ENCODE measurements around the gene EDNRA.

EDNRA gene

GRCh38 chr4:147543034-147543433, 62.1 kb downstream of the EDNRA start:
- no peak for FAIRE-seq

GRCh38 chr4:147546349-147546748, 65.5 kb downstream of the EDNRA start:
- no peak for FAIRE-seq

- no peak for FAIRE-seq
Measured at GRCh38 chr4:147547314-147548056, 66.6 kb downstream of the EDNRA start.

- FAIRE-seq, result no peak
Measured at GRCh38 chr4:147548256-147548655, 67.4 kb downstream of the EDNRA start.

GRCh38 chr4:147550626-147551246, 69.8 kb downstream of the EDNRA start:
- no peak for FAIRE-seq

GRCh38 chr4:147560625-147561024, 79.7 kb downstream of the EDNRA start:
- FAIRE-seq, result no peak

GRCh38 chr4:147566762-147567161, 85.9 kb downstream of the EDNRA start:
- no peak for FAIRE-seq

GRCh38 chr4:147567276-147567675, 86.4 kb downstream of the EDNRA start:
- FAIRE-seq, result no peak

GRCh38 chr4:147570616-147571015, 89.7 kb downstream of the EDNRA start:
- FAIRE-seq, result no peak

GRCh38 chr4:147571036-147571770, 90.3 kb downstream of the EDNRA start:
- FAIRE-seq, result no peak

- no peak for FAIRE-seq
Measured at GRCh38 chr4:147576084-147576483, 95.2 kb downstream of the EDNRA start.

GRCh38 chr4:147578051-147578476, 97.2 kb downstream of the EDNRA start:
- no peak for FAIRE-seq

GRCh38 chr4:147578593-147578992, 97.7 kb downstream of the EDNRA start:
- no peak for FAIRE-seq

- no peak for FAIRE-seq
Measured at GRCh38 chr4:147580396-147580795, 99.5 kb downstream of the EDNRA start.

- no peak for FAIRE-seq
Measured at GRCh38 chr4:147581606-147582350, 100.9 kb downstream of the EDNRA start.

GRCh38 chr4:147582386-147583060, 101.6 kb downstream of the EDNRA start:
- no peak for FAIRE-seq

- no peak for FAIRE-seq
Measured at GRCh38 chr4:147583876-147584275, 103.0 kb downstream of the EDNRA start.

- FAIRE-seq, result no peak
Measured at GRCh38 chr4:147586032-147586431, 105.1 kb downstream of the EDNRA start.

- FAIRE-seq, result no peak
Measured at GRCh38 chr4:147586637-147587036, 105.7 kb downstream of the EDNRA start.

GRCh38 chr4:147587041-147587440, 106.1 kb downstream of the EDNRA start:
- no peak for FAIRE-seq

- no peak for FAIRE-seq
Measured at GRCh38 chr4:147589586-147589985, 108.7 kb downstream of the EDNRA start.

GRCh38 chr4:147590249-147590920, 109.5 kb downstream of the EDNRA start:
- FAIRE-seq, result peak; percentile 94

All from islet of Langerhans (tissue), 1 donor.